ENCODE results near the gene ZNF701.
"Not testable (repeated sequence)": the region's sequence is repeated elsewhere in the genome, so short reads cannot be mapped to it uniquely, and the experiment has no call there.

DNA sequence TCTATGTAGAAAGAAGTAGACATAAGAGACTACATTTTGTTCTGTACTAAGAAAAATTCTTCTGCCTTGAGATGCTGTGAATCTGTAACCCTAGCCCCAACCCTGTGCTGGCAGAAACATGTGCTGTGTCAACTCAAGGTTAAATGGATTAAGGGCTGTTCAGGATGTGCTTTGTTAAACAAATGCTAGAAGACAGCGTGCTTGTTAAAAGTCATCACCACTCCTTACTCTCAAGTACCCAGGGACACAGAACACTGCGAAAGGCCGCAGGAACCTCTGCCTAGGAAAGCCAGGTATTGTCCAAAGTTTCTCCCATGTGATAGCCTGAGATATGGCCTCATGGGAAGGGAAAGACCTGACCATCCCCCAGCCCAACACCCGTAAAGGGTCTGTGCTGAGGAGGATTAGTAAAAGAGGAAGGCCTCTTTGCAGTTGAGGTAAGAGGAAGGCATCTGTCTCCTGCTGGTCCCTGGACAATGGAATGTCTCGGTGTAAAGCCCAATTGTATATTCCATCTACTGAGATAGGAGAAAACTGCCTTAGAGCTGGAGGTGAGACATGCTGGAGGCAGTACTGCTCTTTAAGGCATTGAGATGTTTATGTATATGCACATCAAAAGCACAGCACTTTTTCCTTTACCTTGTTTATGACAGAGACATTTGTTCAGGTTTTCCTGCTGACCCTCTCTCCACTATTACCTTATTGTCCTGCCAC is 11.2 kb upstream of the ZNF701 start:
- TF ChIP-seq, protein P1, sequence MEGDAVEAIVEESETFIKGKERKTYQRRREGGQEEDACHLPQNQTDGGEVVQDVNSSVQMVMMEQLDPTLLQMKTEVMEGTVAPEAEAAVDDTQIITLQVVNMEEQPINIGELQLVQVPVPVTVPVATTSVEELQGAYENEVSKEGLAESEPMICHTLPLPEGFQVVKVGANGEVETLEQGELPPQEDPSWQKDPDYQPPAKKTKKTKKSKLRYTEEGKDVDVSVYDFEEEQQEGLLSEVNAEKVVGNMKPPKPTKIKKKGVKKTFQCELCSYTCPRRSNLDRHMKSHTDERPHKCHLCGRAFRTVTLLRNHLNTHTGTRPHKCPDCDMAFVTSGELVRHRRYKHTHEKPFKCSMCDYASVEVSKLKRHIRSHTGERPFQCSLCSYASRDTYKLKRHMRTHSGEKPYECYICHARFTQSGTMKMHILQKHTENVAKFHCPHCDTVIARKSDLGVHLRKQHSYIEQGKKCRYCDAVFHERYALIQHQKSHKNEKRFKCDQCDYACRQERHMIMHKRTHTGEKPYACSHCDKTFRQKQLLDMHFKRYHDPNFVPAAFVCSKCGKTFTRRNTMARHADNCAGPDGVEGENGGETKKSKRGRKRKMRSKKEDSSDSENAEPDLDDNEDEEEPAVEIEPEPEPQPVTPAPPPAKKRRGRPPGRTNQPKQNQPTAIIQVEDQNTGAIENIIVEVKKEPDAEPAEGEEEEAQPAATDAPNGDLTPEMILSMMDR (IDR thresholded peaks at IDR 0.05; ENCODE audit: low read depth, low read length) = not testable (repeated sequence)
- TF ChIP-seq MYC (IDR thresholded peaks at IDR 0.05; ENCODE audit: low read depth, low read length); POLR2A (IDR thresholded peaks at IDR 0.05; ENCODE audit: extremely low read depth, insufficient read length): not testable (repeated sequence)

All from NB4 (cell line).